B cell (primary cell): Measurements from ENCODE around the gene TRAF4. TPM values are rescaled to one million over a fixed set of nuclear protein-coding genes. Genes with fewer than 3 reads are reported as not detected.
A peak's percentile ranks its signal among the peaks of the same experiment; 100 is the strongest.

Experiments used
- ATAC-seq: fragments of 200-7000 bp; cut with Tn5 transposase; one replicate; pipeline ENCODE4 v1.10.0; 2021; ENCODE audit warnings: low read depth, mild to moderate bottlenecking, moderate number of reproducible peaks, moderate library complexity
- CTCF ChIA-PET: fragments of 350-600 bp; sonication (Branson Sonifier 250); formaldehyde crosslinking; loops from one replicate; lab custom pipeline; 2021; ENCODE audit warnings: antibody characterized with exemption, inconsistent platforms; lab: Charles Lee
- POLR2A ChIA-PET: fragments of 350-600 bp; sonication (Branson Sonifier 250); formaldehyde crosslinking; loops from one replicate; lab custom pipeline; 2021; ENCODE audit warnings: antibody characterized with exemption; lab: Charles Lee
- DNase-seq: peaks from one replicate; pipeline ENCODE4 v3.0.0; 2013
- H2AFZ ChIP-seq: 2 replicates; pipeline ENCODE4 v1.6.1; 2012; ENCODE audit warnings: mild to moderate bottlenecking, low read depth, low read length; ENCODE audit not compliant: insufficient read depth, poor library complexity, severe bottlenecking
- H3K27ac ChIP-seq, 2 donors: 1 replicate in 1 of 2; 2 replicates in 1 of 2; pipeline ENCODE4 v1.5.1; 2012 to 2013; ENCODE audit warnings: low read length in 2 of 2, mild to moderate bottlenecking in 2 of 2, moderate library complexity in 1 of 2
- H3K27me3 ChIP-seq, 4 experiments: fragments of 200-600 bp in 1 of 4; sonication (generic) in 1 of 4; replicated peaks in 1 of 4; 1 replicate in 2 of 4; 2 replicates in 2 of 4; pipeline versions ENCODE4 v1.6.1 to v1.7.0; 2013 to 2016; ENCODE audit warnings: low read length in 3 of 4, mild to moderate bottlenecking in 2 of 4, mixed read lengths in 1 of 4, moderate library complexity in 1 of 4; ENCODE audit not compliant: insufficient read depth in 4 of 4, control insufficient read depth in 3 of 4; ENCODE audit errors: control extremely low read depth in 1 of 4
- H3K36me3 ChIP-seq, 2 experiments: replicated peaks in 1 of 2; 1 replicate in 1 of 2; 2 replicates in 1 of 2; pipeline versions ENCODE4 v1.6.1 to v1.7.1; 2013; ENCODE audit warnings: low read length in 1 of 2; ENCODE audit not compliant: insufficient read depth in 2 of 2, control insufficient read depth in 1 of 2; ENCODE audit errors: control extremely low read depth in 1 of 2, extremely low read depth in 1 of 2
- H3K4me1 ChIP-seq, 2 donors: fragments of 200-600 bp in 1 of 2; sonication (generic) in 1 of 2; 1 replicate in 1 of 2; 2 replicates in 1 of 2; pipeline versions ENCODE4 v1.5.1 to v1.6.1; 2013 to 2017; ENCODE audit warnings: low read length in 2 of 2; ENCODE audit not compliant: control insufficient read depth in 2 of 2, insufficient read depth in 2 of 2
- H3K4me2 ChIP-seq: replicated peaks from 2 replicates; pipeline ENCODE3; 2012; ENCODE audit warnings: mild to moderate bottlenecking, low read depth, low read length; ENCODE audit not compliant: poor library complexity, severe bottlenecking
- H3K4me3 ChIP-seq, 5 experiments: fragments of 200-600 bp in 1 of 5; sonication (generic) in 1 of 5; 1 replicate in 3 of 5; 2 replicates in 2 of 5; pipeline versions ENCODE4 v1.5.1 to v1.7.0; 2011 to 2016; ENCODE audit warnings: low read length in 4 of 5, mild to moderate bottlenecking in 4 of 5, low read depth in 2 of 5, control low read depth in 1 of 5, moderate library complexity in 1 of 5; ENCODE audit not compliant: insufficient read depth in 1 of 5; ENCODE audit errors: control extremely low read depth in 1 of 5, extremely low read depth in 1 of 5
- H3K79me2 ChIP-seq: fragments of 200-600 bp; sonication (generic); one replicate; pipeline ENCODE4 v1.6.0; 2016; ENCODE audit warnings: low read length; ENCODE audit not compliant: control insufficient read depth, insufficient read depth
- H3K9ac ChIP-seq: fragments of 200-600 bp; sonication (generic); 2 replicates; pipeline ENCODE4 v1.6.1; 2017; ENCODE audit warnings: mild to moderate bottlenecking, low read length, moderate library complexity
- H3K9me3 ChIP-seq, 3 donors: one replicate each; pipeline versions ENCODE4 v1.6.1 to v1.7.1; 2013; ENCODE audit warnings: low read length in 2 of 3; ENCODE audit not compliant: control insufficient read depth in 2 of 3, insufficient read depth in 1 of 3; ENCODE audit errors: control extremely low read depth in 1 of 3
- H4K20me1 ChIP-seq: 2 replicates; pipeline ENCODE4 v1.6.0; 2012; ENCODE audit warnings: mild to moderate bottlenecking, low read length; ENCODE audit not compliant: insufficient read depth, control insufficient read depth, poor library complexity, severe bottlenecking
- H3K27ac Mint-ChIP-seq: one replicate; pipeline ENCODE4 v1.8.0; 2021; ENCODE audit warnings: mixed read lengths
- H3K27me3 Mint-ChIP-seq: one replicate; pipeline ENCODE4 v1.8.0; 2021; ENCODE audit warnings: mixed read lengths
- H3K4me1 Mint-ChIP-seq: one replicate; pipeline ENCODE4 v1.8.0; 2021; ENCODE audit warnings: mixed read lengths
- H3K4me3 Mint-ChIP-seq: one replicate; pipeline ENCODE4 v1.8.0; 2021; ENCODE audit warnings: mixed read lengths
- H3K9me3 Mint-ChIP-seq: one replicate; pipeline ENCODE4 v1.8.0; 2022; ENCODE audit warnings: mixed read lengths; ENCODE audit not compliant: insufficient read depth
- CTCF ChIP-seq: fragments of 200-600 bp; IDR thresholded peaks from one replicate; pipeline ENCODE4 v1.8.0; 2022; ENCODE audit warnings: antibody characterized with exemption, mild to moderate bottlenecking
- EZH2 ChIP-seq: IDR thresholded peaks from 2 replicates; pipeline ENCODE4 v1.6.1; 2012; ENCODE audit warnings: borderline replicate concordance, low read depth, mild to moderate bottlenecking, moderate library complexity, low read length; ENCODE audit not compliant: insufficient read depth, poor library complexity, severe bottlenecking
- WGBS: methylation state at CpG from one replicate; pipeline ENCODE4 v1.1.5; 2013; ENCODE audit warnings: missing lambda C conversion rate; ENCODE audit not compliant: insufficient coverage; 5-methylcytosine and 5-hydroxymethylcytosine counted together
- intact Hi-C: fragments of 100-400 bp; cut with micrococcal nuclease; formaldehyde crosslinking; loops from one replicate; pipeline ENCODE4 v1.10.0; 2022
- polyA plus RNA-seq: library from polyadenylated mRNA; depleted of rRNA; stranded (reverse); fragments of >200 nt; gene quantifications from 2 replicates; pipeline ENCODE4 v1.2.3, GENCODE V29; 2012
- total RNA-seq, 2 donors: library from RNA; stranded (reverse); fragments of 120-200 nt in 1 of 2; gene quantifications; 1 replicate in 1 of 2; 2 replicates in 1 of 2; pipeline versions ENCODE4 v1.2.3 to v1.2.4, GENCODE V29; 2013 to 2022

The TRAF4 gene
- total and polyA plus RNA-seq, 2 donors (not counting 1 experiment from before 2014, with no cell fraction given), result 226 to 683 TPM

GRCh38 chr17:28700830-28701492 is 42.9 kb upstream of the TRAF4 start:
- Histone ChIP-seq H3K4me1 (no peaks in the 10 kb centered on the region), H3K9ac (no peak overlapping the region), H3K36me3 (peaks cover 4 to 78% of the 10 kb centered on the region in 2 experiments), H2AFZ (no peak overlapping the region), H3K9me3 (no peaks in the 10 kb centered on the region), H3K4me3 (no peak overlapping the region), H3K27me3 (no peaks in the 10 kb centered on the region), H4K20me1 (no peaks in the 10 kb centered on the region), H3K79me2 (no peaks in the 10 kb centered on the region), H3K4me2 (no peak overlapping the region), H3K27ac (no peak overlapping the region)
- TF ChIP-seq CTCF (no peak), EZH2 (no peak)
- no peak overlapping the region for H3K27ac Mint-ChIP-seq
- ChIA-PET POLR2A (no interaction called here), CTCF (no interaction called here)
- DNase-seq (no peak), ATAC-seq (no peak)
- H3K9me3 Mint-ChIP-seq, result no peaks in the 10 kb centered on the region
- 97% methylated on average over 9 of the region's 10 CpGs for WGBS
- H3K27me3 Mint-ChIP-seq, result no peaks in the 10 kb centered on the region
- H3K4me3 Mint-ChIP-seq, result no peak overlapping the region
- intact Hi-C loops, result no loop called here
- no peaks in the 10 kb centered on the region for H3K4me1 Mint-ChIP-seq

- WGBS, result 93% methylated on average over 10 of the region's 10 CpGs
- Histone ChIP-seq H3K4me1 (no peaks in the 10 kb centered on the region), H3K9ac (no peak overlapping the region), H3K4me2 (no peak overlapping the region), H3K27me3 (no peaks in the 10 kb centered on the region), H3K36me3 (peaks cover 4 to 67% of the 10 kb centered on the region in 2 experiments), H3K27ac (no peak overlapping the region), H2AFZ (no peak overlapping the region), H4K20me1 (no peaks in the 10 kb centered on the region), H3K9me3 (no peaks in the 10 kb centered on the region), H3K4me3 (no peak overlapping the region), H3K79me2 (no peaks in the 10 kb centered on the region)
- Mint-ChIP-seq H3K4me1 (no peaks in the 10 kb centered on the region), H3K9me3 (no peaks in the 10 kb centered on the region), H3K27me3 (no peaks in the 10 kb centered on the region), H3K4me3 (no peak overlapping the region), H3K27ac (peak overlapping the region; percentile 24)
- CTCF ChIA-PET, result no interaction called here
- ATAC-seq, result no peak
- POLR2A ChIA-PET, result interaction anchor here (1.0 kb wide), 1 partner anchor 9 kb away, joined by 3 read pairs; the partner anchor contains the start of gene PROCA1
- no peak for TF ChIP-seq EZH2
- no peak for TF ChIP-seq CTCF
- DNase-seq, result no peak
- intact Hi-C loops, result no loop called here
Measured at GRCh38 chr17:28702026-28702751, 41.6 kb upstream of the TRAF4 start.
